Activated CD4-positive, CD25-positive, alpha-beta regulatory T cell (primary cell): ENCODE data around the gene PCDHB14.
"Not testable (repeated sequence)": the region's sequence is repeated elsewhere in the genome, so short reads cannot be mapped to it uniquely, and the experiment has no call there.

Source experiments
- DNase-seq, 4 experiments: peaks; one replicate each; lab custom pipeline; 2025; lab: John Stamatoyannopoulos, UW

PCDHB14 gene

GRCh38 chr5:141210281-141210680 lies 12.9 kb upstream of the PCDHB14 start:
- not testable (repeated sequence) for DNase-seq

DNA sequence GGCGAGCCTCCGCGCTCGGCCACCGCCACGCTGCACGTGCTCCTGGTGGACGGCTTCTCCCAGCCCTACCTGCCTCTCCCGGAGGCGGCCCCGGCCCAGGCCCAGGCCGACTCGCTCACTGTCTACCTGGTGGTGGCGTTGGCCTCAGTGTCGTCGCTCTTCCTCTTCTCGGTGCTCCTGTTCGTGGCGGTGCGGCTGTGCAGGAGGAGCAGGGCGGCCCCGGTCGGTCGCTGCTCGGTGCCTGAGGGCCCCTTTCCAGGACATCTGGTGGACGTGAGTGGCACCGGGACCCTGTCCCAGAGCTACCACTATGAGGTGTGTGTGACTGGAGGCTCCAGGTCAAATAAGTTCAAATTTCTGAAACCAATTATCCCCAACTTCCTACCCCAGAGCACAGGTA lies 12.3 kb upstream of the PCDHB14 start:
- DNase-seq, result not testable (repeated sequence)

- not testable (repeated sequence) for DNase-seq
Measured at GRCh38 chr5:141213656-141214339, 9.3 kb upstream of the PCDHB14 start, which contains the start of gene PCDHB13. PCDHB13 (plus strand) TSS chr5:141213919; CDS start chr5:141214124, 205 bp downstream.

DNA sequence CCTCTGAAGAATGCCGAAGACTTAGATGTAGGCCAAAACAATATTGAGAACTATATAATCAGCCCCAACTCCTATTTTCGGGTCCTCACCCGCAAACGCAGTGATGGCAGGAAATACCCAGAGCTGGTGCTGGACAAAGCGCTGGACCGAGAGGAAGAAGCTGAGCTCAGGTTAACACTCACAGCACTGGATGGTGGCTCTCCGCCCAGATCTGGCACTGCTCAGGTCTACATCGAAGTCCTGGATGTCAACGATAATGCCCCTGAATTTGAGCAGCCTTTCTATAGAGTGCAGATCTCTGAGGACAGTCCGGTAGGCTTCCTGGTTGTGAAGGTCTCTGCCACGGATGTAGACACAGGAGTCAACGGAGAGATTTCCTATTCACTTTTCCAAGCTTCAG lies 8.6 kb upstream of the PCDHB14 start:
- DNase-seq, result not testable (repeated sequence)

DNA sequence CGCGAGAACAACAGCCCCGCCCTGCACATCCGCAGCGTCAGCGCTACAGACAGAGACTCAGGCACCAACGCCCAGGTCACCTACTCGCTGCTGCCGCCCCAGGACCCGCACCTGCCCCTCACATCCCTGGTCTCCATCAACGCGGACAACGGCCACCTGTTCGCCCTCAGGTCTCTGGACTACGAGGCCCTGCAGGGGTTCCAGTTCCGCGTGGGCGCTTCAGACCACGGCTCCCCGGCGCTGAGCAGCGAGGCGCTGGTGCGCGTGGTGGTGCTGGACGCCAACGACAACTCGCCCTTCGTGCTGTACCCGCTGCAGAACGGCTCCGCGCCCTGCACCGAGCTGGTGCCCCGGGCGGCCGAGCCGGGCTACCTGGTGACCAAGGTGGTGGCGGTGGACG lies 7.6 kb upstream of the PCDHB14 start:
- not testable (repeated sequence) for DNase-seq

- DNase-seq, result not testable (repeated sequence)
Measured at GRCh38 chr5:141216035-141216434, 7.1 kb upstream of the PCDHB14 start.

- DNase-seq, result not testable (repeated sequence)
Measured at GRCh38 chr5:141224844-141225243, 1.7 kb downstream of the PCDHB14 start.

DNA sequence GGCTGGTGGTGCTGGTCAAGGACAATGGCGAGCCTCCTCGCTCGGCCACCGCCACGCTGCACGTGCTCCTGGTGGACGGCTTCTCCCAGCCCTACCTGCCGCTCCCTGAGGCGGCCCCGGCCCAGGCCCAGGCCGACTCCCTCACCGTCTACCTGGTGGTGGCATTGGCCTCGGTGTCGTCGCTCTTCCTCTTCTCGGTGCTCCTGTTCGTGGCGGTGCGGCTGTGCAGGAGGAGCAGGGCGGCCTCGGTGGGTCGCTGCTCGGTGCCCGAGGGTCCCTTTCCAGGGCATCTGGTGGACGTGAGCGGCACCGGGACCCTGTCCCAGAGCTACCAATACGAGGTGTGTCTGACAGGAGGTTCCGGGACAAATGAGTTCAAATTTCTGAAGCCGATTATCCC lies 2.3 kb downstream of the PCDHB14 start:
- DNase-seq, result not testable (repeated sequence)

GRCh38 chr5:141234109-141234667 lies 11.0 kb downstream of the PCDHB14 start:
- DNase-seq, result no peak

- DNase-seq, result not testable (repeated sequence)
Measured at GRCh38 chr5:141235922-141236321, 12.8 kb downstream of the PCDHB14 start.

GRCh38 chr5:141236516-141237313 lies 13.6 kb downstream of the PCDHB14 start:
- no peak for DNase-seq

DNA sequence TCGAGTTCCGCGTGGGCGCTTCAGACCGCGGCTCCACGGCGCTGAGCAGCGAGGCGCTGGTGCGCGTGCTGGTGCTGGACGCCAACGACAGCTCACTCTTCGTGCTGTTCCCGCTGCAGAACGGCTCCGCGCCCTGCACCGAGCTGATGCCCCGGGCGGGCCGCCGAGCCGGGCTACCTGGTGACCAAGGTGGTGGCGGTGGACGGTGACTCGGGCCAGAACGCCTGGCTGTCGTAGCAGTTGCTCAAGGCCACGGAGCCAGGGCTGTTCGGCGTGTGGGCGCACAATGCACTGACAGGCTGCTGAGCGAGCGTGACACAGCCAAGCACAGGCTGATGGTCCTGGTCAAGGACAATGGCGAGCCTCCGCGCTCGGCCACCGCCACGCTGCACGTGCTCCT lies 18.4 kb downstream of the PCDHB14 start:
- DNase-seq, result no peak

GRCh38 chr5:141245250-141245717 lies 22.1 kb downstream of the PCDHB14 start, which contains the start of gene PCDHB15:
PCDHB15 (plus strand) TSS chr5:141245395; CDS start chr5:141245579, 184 bp downstream.
- no peak for DNase-seq

GRCh38 chr5:141246971-141247370 lies 23.8 kb downstream of the PCDHB14 start:
- not testable (repeated sequence) for DNase-seq

GRCh38 chr5:141247434-141247833 lies 24.3 kb downstream of the PCDHB14 start:
- DNase-seq, result not testable (repeated sequence)

GRCh38 chr5:141250576-141250975 lies 27.4 kb downstream of the PCDHB14 start:
- DNase-seq, result no peak

DNA sequence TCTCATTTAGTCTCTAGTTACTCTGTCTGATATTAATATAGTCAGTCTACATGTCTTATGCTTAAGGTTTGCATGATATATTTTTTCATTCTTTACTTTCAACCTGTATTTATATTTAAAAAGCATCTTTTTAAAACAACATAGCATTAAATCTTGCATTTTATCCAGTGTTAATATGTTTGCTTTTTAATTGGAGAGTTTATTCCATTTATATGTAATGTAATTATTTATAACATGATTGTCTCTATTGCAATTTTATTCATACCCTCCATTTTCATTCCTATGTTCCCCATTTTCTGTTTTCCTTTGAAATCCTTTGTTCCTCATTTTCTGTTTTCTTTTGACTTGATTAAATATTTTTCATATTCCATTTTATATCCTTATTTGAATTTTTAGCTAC lies 35.3 kb downstream of the PCDHB14 start:
- no peak for DNase-seq

- DNase-seq, result no peak
Measured at GRCh38 chr5:141258948-141259347, 35.8 kb downstream of the PCDHB14 start.

GRCh38 chr5:141260458-141261237 lies 37.5 kb downstream of the PCDHB14 start:
- no peak for DNase-seq

- no peak for DNase-seq
Measured at GRCh38 chr5:141261238-141261546, 38.0 kb downstream of the PCDHB14 start.

DNA sequence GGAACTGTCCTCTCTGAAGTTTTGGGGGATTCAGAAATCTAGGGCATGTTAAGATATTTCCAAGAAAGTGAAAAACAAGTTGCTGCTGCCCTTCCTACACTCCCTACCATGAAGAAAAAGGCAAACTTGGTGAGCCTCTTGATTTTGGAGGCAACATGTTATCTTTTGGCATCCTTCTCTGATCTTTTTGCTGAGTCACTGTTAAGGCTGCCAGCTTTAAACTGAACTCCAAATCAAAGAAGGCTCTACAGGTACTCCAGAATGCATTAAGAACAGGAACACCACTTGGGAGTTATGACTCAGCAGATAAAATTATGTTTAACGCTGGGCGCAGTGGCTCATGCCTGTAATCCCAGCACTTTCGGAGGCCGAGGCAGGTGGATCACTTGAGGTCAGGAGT lies 46.1 kb downstream of the PCDHB14 start:
- no peak for DNase-seq

DNA sequence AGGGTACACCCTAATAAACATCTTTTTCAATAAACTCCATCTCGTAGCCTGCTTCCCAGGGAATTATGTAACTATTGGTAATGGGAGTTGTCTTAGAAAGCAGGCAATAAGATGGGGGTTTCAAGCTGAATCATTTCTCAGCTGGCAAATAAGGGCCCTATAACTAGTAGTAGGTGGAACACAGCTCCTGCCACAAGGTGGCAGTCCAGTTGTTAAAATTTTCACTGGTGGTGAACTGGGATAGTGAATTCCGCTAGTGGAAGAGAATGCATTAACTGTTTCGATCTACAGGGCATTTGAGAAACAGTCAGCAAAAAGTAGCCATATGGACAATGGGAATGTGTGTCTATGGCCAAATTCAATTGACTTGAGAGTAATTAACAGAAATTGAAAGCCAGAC lies 49.8 kb downstream of the PCDHB14 start:
- DNase-seq, result no peak
